GM21515 (cell line): ENCODE results near the gene CIROP.

Experiments
- ATAC-seq: cut with Tn5 transposase; IDR thresholded peaks from one replicate; pipeline ENCODE4 v1.9.1; 2021; ENCODE audit not compliant: unreplicated experiment

The CIROP gene

DNA sequence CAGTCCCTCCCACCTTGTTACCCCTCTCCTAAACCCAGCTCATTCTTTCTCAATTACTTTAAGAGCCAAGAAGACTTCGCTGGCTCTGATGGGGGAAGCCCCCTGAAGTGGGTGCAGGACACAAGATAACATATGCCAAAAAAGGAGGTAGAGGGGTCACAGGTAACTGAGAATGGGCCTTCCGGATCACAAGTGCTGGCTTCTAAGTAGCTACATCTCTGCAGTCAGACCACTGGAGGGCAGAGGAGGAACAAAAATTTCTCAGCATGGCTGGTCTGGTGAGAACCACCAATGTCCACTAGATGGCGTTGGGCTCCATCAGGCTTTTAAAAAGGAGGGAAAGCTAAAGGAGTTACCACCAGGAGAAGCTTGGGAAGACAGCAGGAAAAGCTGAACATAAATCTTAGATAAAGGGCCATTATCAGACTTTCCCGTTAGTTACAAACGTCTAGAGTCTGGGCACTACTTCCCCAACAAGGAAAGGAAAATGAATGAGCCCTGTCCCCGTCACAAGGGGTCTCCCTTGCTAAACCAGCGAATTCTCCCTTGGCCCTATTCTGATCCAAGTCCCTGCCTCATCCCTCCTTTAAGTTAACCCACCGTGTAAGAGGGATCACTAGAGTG is 35.9 kb downstream of the CIROP start:
- no peak for ATAC-seq

DNA sequence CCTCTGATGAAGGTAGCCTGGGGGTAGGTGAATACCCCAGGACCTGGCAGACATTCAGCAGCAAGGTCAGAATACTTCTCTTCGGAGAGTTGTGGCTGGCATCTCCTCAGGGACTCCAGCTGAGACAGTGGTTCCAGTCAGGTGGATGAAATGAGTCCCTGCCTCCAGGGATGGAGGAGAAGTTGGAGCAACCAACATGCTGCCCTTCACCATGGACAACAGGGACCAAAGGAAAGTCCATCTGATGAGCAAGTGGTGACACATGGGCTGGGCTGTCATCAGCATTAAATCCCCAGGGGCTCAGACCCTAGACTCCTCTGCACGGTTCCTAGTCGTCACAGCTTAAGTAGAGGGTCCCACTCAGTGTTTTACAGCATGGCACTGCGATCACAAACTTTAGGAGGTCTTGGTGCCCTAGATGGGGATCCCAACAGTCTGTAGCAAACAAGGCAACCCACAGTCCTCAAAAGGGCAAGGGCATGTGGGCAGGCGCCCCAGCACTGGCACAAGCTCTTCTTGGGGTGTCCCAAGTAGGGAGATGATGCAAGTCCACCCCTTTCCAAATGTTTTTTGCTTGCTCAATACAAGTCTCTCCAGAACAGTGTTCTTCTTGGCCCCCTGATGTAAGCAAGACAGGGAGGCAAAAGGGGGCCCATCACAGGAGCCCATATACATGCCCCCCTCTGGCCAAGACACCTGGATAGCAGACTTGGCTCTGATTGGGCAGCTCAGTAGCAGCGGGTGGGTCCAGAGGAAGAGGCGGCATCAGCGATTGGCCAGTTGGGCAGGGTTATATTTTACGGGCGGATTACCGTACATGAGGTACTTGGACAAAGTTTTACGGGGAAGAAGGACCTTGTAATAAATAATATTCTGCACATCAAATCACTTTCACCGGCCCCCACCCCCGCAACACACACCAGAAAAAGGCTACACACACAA is 36.7 kb downstream of the CIROP start:
- ATAC-seq: no peak

- ATAC-seq: no peak
These were observed 37.7 kb downstream of the CIROP start for GRCh38 chr14:23066855-23067744.

DNA sequence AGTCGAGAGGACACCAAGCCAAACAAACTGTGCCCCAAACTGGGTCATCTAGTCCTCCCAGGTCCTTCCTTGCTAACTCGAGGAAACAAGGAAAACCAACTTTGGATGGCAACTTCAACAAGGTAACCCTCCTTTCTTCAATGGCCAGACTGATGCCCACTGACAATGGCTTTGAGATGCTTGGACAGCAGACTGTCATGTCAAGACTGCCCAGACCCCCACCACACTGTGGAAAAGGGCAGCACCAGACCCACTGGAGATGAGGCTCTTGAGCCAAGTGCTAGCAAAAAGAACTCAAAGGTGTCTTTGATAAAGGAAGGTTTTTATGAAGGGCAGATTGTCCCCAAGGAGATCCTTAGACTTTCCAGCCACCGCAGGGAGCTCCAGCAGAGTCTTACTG is 38.4 kb downstream of the CIROP start:
- ATAC-seq: no peak

DNA sequence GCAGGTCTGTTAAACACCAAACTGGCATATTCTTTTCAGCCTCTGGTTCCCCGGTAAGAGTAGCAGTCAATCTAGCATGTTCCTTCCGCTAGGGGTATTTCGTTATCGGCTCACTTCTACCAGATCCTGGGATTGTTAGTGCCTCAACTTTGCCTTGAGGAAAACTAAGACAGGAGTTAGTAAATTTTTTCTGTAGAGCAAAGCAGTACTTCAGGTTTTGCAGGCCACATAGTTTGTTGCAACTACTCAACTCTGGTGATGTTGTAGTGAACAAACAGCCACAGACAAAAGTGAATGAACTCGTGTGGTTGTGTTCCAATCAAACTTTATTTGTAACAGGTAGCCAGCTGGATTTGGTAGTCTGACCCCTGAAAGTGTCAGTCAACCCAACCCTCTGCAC is 41.2 kb downstream of the CIROP start:
- no peak for ATAC-seq

DNA sequence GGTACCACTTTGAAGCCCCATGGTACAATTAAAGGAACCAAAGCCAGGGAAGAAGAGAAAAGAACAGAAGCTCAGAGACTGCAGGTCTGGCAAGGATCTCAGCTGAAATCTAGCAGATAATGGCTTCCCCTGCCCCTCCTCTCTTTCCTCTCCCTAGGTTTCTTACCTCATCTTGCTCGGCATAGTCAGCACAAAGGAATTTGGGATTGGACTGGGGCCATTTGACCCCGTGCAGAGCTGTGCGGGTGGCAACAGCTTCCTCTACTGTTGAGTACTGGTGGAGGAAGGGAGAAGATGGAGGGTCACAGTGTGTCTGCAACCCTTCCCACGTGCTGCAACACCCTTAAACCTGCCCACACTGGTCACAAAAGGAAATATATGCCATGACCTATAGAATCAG is 42.8 kb downstream of the CIROP start:
- no peak for ATAC-seq

- ATAC-seq: no peak
These were observed 44.1 kb downstream of the CIROP start for GRCh38 chr14:23060536-23061260.

- ATAC-seq: no peak
These were observed 45.9 kb downstream of the CIROP start for GRCh38 chr14:23058654-23059504.

- ATAC-seq: peak; percentile 62
These were observed 46.8 kb downstream of the CIROP start for GRCh38 chr14:23057757-23058653.

- peak; percentile 37 for ATAC-seq
These were observed 47.6 kb downstream of the CIROP start, which contains the start of gene CDH24 for GRCh38 chr14:23056956-23057756. Gene CDH24 (minus strand): TSS chr14:23057520. CDS start chr14:23055733, 1,787 bp downstream.

GRCh38 chr14:23056145-23056955 is 48.4 kb downstream of the CIROP start:
- peak; percentile 45 for ATAC-seq

- no peak for ATAC-seq
These were observed 49.1 kb downstream of the CIROP start for GRCh38 chr14:23055621-23056144.

- ATAC-seq: no peak
These were observed 49.6 kb downstream of the CIROP start for GRCh38 chr14:23055147-23055550.

GRCh38 chr14:23054000-23054811 is 50.6 kb downstream of the CIROP start:
- no peak for ATAC-seq

GRCh38 chr14:23053426-23053825 is 51.4 kb downstream of the CIROP start:
- ATAC-seq: no peak

DNA sequence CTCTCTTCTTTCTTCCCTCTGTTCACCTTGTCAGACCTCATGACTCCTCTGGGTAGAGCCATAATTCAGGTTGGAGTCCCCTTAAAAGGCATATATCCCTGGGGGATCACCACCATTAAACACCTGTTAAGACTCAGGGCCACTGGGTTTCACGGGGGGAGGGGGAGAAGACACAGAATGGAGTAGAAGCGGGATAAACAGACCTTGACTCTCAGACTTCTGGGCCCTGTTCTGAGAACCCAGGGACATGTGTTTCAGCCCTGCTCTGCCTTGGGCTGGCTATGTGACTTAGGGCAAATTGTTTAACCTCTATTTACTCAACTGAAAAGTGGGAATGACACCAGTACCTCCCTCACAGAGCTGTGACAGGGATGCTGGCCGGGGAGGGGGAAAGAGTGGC is 52.1 kb downstream of the CIROP start:
- no peak for ATAC-seq
